NCI-H510A treated with DMSO at 0.1 percent for 48 hours (cell line): Measurements from ENCODE around the gene TTC21B.

Source experiments
- DNase-seq: peaks from one replicate; lab custom pipeline; 2025; lab: John Stamatoyannopoulos, UW

The TTC21B gene

DNA sequence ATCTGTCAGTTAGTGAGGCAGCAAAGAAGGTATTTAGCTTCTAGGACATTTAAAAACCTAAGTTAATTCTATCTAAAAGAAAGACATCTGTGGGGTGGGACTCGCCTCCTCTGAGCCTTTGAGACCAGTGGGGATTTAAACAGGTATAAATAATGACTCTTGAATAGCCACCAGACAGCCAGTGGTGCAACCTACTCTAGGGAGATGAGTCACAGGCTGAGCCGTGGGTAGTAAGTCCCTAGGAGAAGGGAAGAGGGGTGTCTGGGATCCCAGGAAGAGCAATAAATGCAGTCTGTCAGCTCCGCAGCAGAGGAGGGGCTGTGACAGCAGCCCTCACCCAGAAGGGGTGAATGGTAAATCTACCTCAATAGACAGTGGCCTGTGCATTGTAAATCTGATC, 116.5 kb downstream of the TTC21B start:
- no peak for DNase-seq

DNA sequence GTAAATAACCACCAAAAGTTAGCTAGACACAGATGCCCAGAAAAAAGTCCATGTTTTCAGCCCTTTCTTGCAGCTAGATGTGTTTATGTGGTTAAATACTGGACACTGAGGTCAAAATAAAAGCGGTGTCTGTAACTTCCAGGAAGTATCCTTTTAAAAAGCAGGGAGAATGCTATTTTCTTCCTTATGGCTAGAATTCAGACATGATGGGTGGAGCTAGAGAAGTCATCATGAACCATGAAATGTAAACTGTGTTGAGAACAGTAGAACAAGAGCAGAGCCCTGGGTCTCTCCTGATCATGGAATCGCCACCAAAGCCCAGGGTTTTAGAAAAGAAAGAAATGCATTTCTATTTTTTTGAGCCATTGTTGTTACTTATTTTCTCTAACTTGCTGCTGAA, 118.2 kb downstream of the TTC21B start:
- no peak for DNase-seq

DNA sequence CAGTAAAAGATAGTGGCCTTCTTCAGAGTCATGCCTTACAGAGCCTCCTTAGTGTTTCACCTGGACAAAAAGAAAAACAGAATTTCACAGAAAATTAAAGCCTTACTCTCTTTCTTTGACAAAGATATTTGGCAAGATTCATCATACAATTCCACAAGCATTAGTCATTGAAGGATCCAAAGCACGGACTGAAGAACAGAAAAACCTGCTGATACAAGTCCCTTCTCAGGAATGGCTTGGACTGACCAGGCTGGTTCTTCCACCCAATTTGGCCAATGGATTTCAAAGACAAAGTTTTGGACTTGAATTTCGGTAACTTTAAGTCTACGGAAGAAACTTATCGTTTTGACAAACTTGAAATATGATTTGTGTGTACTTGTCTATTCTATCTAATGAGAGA, 120.4 kb downstream of the TTC21B start:
- no peak for DNase-seq

DNA sequence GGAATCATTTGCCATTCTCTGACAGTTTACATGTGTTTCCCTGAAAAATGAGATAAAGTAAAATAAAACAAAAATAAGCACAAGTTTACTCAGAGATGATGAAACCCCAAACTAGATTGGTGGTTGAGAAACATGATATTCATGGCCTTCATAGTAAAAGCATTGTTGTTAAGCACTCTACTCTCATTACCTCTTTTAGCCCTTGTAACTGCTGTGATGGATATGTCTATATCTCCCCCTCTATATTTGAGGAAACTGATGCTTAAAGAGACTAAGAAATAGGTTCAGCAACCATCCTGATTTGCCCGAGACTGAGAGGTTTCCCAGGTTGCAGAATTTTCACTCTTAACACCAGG, 125.7 kb downstream of the TTC21B start:
- DNase-seq: no peak

DNA sequence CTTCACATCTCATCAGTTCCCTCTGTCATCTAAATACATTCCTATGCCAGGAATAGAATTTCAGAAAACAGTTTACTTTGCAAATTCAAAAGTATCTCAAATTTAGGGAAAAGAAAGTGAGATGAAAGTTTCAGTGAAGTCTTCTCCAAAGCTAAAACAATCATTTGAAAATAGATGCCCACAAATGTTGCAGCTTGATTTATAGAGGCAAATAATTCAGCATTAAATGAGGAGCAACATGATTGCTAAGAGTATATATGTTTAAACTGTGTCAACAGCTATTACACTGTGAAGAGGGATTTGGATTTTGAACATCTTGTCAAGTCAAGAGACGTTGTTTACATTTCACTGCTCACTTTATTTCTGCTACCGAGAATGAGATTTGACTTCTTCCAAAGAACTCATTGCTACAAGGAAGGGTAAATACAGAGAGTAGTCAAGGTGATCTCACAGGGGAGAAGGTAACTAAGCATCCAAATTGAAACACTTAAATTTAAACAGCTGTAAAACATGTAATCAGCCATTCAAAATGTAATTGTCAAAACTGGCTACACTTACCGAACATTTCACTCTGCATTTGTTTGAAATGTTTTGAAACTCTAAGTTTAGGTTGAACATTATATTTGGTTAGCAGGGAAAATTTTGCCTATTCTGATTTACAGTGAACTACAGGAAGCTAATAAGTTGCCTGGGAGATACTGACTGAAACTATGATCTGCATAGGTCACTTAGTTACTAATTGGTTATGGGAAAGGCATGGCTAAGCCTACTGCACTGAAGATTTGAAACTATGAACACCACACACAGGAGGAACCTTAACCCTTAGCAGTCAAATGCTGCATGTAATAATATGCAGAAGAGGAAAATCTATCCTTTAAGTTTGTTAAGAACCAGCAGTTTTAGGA, 126.3 kb downstream of the TTC21B start:
- DNase-seq: peak; percentile 30

DNA sequence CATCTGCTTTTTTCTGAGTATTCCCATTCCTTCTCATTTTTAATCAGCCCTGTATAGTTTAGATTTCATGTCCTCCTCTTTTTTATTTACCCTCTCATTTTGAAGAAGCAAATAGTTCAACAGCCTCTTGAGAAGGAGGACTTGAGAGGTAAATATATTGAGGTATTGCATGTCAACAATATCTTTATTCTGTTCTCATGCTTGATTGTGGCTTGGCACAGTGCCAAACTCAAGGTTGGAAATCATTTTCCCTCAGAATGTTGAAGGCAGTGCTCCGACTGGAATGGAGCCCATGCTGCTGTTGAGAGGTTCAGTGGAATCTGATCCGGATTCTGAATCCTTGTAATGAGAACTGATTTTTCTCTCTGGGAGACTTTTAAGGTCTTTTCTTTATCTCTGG, 128.5 kb downstream of the TTC21B start:
- DNase-seq: peak; percentile 86
